ENCODE measurements around the gene MAML1.

Gene MAML1

DNA sequence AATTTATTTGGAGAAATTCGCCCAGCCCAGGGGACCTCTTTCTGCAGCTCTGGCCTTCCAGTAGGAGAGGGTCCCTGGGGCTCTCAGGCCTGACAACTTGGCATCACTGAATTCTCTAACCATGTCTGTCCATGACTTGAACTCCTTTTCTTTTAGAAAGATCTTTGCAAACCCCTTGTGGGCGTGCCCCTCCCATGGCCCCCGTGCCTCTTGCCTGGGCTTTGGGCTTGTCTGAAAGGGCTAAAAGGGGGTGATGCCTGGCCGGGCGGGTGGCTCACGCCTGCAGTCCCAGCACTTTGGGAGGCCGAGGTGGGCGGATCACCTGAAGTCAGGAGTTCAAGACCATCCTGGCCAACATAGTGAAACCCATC lies 84.8 kb downstream of the MAML1 start:
- Mint-ChIP-seq H3K4me1 (ENCODE audit: low read depth) (peaks cover 51% of the 10 kb centered on the region), H3K9me3 (no peaks in the 10 kb centered on the region), H3K36me3 (ENCODE audit: low read depth) (peaks cover 48% of the 10 kb centered on the region), H3K4me3 (peak overlapping the region; percentile 64), H3K27ac (peak overlapping the region; percentile 97), H3K27me3 (peaks cover 17% of the 10 kb centered on the region)
- intact Hi-C loops (cut with micrococcal nuclease) = no loop called here

DNA sequence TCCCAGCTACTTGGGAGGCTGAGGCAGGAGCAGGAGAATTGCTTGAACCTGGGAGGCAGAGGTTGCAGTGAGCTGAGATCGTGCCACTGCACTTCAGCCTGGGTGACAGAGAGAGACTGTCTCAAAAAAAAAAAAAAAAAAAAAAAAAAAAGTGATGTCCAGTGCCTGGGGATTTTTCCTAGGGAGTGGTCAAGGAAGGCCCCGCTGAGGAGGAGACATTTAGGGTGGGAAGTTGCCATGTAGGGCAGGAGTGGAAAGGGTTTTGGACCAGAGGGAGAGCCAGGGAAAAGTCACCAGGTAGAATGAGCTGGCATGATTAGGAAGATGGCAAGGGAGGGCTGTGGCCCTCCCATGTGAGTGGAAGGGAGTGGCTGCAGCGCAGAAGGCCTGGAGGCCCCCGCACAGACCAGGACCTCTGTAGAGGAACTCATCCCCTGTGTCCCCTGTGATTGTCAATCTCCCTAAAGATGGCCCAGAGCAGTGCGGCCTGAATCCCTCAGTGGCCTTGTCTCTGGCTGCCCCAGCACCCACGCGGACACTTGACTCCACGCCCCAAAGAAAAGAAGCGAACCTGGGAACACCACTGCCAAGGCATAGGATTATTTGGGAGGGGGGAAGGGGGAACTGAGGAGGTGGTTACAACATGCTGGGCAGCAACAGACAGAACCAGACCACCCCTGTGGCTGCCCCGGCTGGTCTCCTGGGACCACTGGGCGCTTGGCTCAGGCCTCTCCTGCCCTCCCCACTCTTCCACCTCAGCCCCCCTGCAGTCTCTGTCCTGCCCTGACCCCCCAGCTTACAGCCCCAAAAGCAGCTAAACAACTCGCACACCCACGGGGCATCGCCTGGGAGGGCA lies 85.5 kb downstream of the MAML1 start:
- no peaks in the 10 kb centered on the region for H3K9me3 Mint-ChIP-seq
- peaks cover 48% of the 10 kb centered on the region for H3K36me3 Mint-ChIP-seq (ENCODE audit: low read depth)
- peak overlapping the region; percentile 94 for H3K4me3 Mint-ChIP-seq
- peaks cover 57% of the 10 kb centered on the region for H3K4me1 Mint-ChIP-seq (ENCODE audit: low read depth)
- H3K27me3 Mint-ChIP-seq = peaks cover 17% of the 10 kb centered on the region
- H3K27ac Mint-ChIP-seq = peak overlapping the region; percentile 97
- intact Hi-C loops (cut with micrococcal nuclease) = no loop called here

DNA sequence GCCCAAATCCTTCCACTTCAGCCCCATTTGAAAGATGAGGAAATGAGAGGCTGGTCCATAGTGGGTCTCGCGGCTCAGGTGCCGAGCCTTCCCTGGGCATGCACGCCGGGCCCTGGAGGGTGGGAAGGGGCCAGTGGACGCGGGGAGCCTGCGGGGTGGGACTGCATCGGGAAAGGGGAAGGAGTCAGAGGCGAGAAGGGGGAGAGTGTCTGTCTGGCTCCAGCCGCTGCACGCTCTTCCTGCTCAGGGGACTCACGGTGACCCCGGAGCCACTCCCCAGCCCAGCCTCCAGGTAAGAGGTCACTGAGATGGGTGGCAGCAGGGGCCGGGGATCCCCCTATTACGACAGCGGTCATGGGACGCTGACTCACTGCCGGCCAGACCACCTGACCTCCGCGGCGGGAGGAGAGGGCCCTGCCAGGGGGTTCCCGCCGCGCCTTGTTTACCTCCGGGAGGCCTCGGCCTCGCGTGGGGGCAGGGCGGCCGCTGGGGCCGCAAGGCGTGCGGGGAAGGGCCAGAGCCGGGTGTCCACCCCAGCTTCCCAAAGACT lies 86.2 kb downstream of the MAML1 start:
- intact Hi-C loops (cut with micrococcal nuclease) = no loop called here
- no peaks in the 10 kb centered on the region for H3K9me3 Mint-ChIP-seq
- H3K36me3 Mint-ChIP-seq (ENCODE audit: low read depth) = peaks cover 50% of the 10 kb centered on the region
- H3K4me1 Mint-ChIP-seq (ENCODE audit: low read depth) = peaks cover 64% of the 10 kb centered on the region
- H3K4me3 Mint-ChIP-seq = peak overlapping the region; percentile 94
- H3K27me3 Mint-ChIP-seq = peaks cover 17% of the 10 kb centered on the region
- H3K27ac Mint-ChIP-seq = peak overlapping the region; percentile 97

DNA sequence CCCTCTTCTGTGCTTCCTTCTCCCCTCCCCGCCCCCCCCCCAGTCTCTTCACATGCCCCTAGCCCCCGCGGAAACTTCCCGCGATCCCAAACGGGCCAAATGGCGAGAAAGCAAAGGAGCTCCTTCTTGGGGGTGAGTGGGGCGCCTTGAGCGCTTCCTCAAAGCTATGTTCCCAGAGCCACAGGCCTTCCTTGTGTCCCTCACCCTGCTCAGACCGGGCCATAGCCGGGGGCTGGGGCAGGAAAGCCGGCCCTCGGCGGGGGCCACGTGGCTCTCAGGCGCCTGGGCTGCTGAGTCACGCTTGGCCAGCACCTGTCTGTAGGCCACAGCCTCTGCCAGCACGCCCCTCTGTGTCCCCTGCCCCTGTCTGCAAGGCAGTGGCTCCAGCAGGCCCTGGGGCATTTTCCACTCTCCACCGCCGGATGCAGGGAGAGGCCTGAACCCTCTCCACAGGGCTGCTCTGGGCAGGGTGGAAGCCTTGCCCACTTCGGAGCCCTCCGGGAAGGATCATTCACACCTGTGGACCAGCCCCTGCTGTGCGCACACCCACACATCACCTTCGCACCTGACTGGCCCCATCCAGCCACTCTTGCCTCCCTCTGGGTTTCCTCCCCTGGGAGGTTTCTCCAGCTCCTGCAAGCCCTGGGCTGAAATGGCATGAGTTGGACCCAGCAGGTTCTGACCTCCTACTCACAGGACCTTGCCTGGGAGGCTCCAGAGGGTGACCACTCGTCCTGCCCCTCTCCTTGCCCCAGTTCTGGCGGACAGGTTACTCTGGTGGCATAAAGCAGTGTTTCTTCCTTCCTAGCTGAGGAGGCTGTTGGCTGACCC lies 86.9 kb downstream of the MAML1 start:
- Mint-ChIP-seq H3K27ac (peak overlapping the region; percentile 97), H3K36me3 (ENCODE audit: low read depth) (peaks cover 53% of the 10 kb centered on the region), H3K9me3 (no peaks in the 10 kb centered on the region), H3K4me3 (peak overlapping the region; percentile 94), H3K4me1 (ENCODE audit: low read depth) (peaks cover 71% of the 10 kb centered on the region), H3K27me3 (peaks cover 17% of the 10 kb centered on the region)
- intact Hi-C loops (cut with micrococcal nuclease) = loop anchor here (2.0 kb wide), 1 partner anchor 13 kb away; the partner anchor contains the start of gene MGAT4B

DNA sequence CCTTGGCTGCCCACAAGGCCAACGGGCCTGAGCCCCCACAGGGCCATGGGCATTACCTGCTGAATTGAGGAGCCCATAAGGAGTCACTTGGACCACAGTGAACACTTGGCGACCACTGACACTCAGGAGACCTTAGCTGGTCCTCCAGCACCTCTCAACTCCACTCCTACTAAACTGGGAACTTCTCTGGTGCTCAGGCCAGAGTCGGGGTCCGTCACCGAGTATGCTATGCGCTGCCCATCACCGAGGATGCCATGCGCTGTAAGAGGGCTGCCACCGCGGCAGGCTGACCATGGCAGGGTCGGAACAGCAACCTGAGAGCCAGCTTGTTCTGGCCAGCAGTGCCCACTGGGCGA lies 87.5 kb downstream of the MAML1 start:
- Mint-ChIP-seq H3K36me3 (ENCODE audit: low read depth) (peaks cover 54% of the 10 kb centered on the region), H3K9me3 (no peaks in the 10 kb centered on the region), H3K4me1 (ENCODE audit: low read depth) (peaks cover 77% of the 10 kb centered on the region), H3K27ac (peak overlapping the region; percentile 97), H3K27me3 (peaks cover 17% of the 10 kb centered on the region), H3K4me3 (peak overlapping the region; percentile 94)
- intact Hi-C loops (cut with micrococcal nuclease) = loop anchor here (2.0 kb wide), 1 partner anchor 13 kb away; the partner anchor contains the start of gene MGAT4B

DNA sequence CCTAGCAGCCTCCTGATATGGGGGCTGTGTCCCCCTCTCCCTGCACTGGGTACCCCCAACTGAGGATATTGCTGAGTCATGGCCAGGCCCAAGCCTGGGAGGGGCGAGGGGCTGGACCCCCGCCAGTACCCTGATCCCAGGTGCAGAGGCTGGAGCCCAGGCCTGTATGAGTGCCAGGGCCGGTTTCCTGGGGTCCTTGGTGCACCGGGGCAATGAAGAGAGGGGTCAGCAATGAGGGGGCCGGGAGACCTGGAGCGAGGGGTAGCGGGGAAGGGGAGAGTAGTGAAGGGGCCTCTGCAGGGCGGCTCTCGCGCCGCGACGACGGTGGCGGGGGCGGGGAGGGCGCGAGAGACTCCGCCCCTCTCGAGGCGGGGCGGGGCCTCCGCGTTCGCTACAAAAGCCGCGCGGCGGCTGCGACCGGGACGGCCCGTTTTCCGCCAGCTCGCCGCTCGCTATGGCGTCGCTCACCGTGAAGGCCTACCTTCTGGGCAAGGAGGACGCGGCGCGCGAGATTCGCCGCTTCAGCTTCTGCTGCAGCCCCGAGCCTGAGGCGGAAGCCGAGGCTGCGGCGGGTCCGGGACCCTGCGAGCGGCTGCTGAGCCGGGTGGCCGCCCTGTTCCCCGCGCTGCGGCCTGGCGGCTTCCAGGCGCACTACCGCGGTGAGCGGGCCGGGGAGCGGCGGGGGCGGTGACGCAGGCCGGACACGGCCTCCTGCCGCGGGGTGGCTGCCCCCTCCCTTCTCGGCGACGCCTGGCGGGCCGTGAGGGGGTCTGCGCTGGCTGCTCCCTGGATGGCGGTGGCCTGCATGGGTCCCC lies 88.1 kb downstream of the MAML1 start, which contains the start of gene SQSTM1:
TSS of gene SQSTM1 (plus strand) at position 423 of the 815 bp plus-strand sequence. CDS start at position 455, 32 bp downstream.
- Mint-ChIP-seq H3K4me3 (peak within 1 kb of the TSS; percentile 94), H3K4me1 (ENCODE audit: low read depth) (peaks cover 81% of the 10 kb centered on the region), H3K27ac (peak within 1 kb of the TSS; percentile 97), H3K9me3 (no peaks in the 10 kb centered on the region), H3K36me3 (ENCODE audit: low read depth) (peaks cover 54% of the 10 kb centered on the region), H3K27me3 (peaks cover 15% of the 10 kb centered on the region)
- intact Hi-C loops (cut with micrococcal nuclease) = loop anchor here (2.0 kb wide), 1 partner anchor 14 kb away; the partner anchor contains the start of gene MGAT4B

DNA sequence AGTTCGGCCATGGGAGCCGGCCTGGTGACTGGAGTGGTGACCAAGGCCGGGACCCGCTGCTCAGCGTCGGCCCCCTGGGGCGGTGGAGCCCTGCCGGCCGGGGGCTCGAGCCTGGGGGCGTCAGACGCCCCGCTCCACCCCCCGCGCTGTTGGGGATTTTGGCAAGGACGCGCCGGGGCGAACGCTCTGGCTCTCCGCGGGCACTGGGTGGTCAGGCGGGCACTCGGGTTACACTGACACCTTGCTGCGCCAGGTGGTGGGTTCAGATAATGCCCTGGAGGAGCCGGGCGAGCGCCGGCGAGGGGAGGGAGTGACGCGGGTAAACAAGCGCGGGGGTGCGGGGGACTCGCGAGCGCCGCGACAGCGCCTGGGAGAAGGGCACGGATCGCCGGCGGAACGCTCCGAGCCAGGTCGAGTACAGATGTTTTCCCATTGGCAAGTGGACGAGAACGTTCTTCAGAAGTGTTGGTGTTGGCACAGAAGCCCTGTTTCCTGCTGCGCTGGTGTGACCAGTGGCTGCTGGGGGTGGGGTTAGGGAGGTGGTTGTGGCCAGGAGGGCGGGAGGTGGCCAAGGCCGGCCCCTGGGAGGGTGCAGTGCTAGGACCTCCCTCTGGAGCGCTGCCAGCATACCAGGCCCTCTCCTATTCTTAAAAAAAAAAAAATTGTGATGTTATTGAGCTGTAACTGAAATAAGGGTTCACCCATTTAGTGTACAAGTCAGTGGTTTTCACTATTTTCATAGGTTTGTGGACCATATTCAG lies 88.9 kb downstream of the MAML1 start:
- Mint-ChIP-seq H3K4me1 (ENCODE audit: low read depth) (peaks cover 84% of the 10 kb centered on the region), H3K27ac (peak overlapping the region; percentile 97), H3K27me3 (peaks cover 8% of the 10 kb centered on the region), H3K36me3 (ENCODE audit: low read depth) (peaks cover 59% of the 10 kb centered on the region), H3K4me3 (peak overlapping the region; percentile 94), H3K9me3 (no peaks in the 10 kb centered on the region)
- intact Hi-C loops (cut with micrococcal nuclease) = loop anchor here (2.0 kb wide), 1 partner anchor 15 kb away; the partner anchor contains the start of gene MGAT4B

DNA sequence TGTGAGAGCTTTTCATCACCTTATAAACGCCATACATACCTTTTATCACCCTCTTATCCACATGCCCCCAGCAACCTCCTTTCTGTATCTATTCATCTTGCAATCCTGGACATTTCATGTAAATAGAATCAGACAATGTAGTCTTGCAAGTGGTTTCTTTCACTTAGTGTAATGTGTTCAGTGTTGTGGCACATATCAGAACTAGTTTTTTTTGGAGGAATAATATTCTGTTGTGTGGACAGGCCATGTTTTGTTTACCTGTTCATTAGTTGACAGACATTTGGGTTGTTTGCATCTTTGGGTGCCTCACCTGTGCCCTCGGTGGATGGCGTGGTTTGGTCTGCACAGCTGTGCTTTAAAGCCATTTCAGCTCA lies 89.4 kb downstream of the MAML1 start:
- intact Hi-C loops (cut with micrococcal nuclease) = no loop called here
- H3K27ac Mint-ChIP-seq = peak overlapping the region; percentile 97
- peaks cover 65% of the 10 kb centered on the region for H3K36me3 Mint-ChIP-seq (ENCODE audit: low read depth)
- H3K9me3 Mint-ChIP-seq = no peaks in the 10 kb centered on the region
- H3K4me3 Mint-ChIP-seq = peak overlapping the region; percentile 94
- H3K4me1 Mint-ChIP-seq (ENCODE audit: low read depth) = peaks cover 86% of the 10 kb centered on the region
- H3K27me3 Mint-ChIP-seq = peaks cover 5% of the 10 kb centered on the region

DNA sequence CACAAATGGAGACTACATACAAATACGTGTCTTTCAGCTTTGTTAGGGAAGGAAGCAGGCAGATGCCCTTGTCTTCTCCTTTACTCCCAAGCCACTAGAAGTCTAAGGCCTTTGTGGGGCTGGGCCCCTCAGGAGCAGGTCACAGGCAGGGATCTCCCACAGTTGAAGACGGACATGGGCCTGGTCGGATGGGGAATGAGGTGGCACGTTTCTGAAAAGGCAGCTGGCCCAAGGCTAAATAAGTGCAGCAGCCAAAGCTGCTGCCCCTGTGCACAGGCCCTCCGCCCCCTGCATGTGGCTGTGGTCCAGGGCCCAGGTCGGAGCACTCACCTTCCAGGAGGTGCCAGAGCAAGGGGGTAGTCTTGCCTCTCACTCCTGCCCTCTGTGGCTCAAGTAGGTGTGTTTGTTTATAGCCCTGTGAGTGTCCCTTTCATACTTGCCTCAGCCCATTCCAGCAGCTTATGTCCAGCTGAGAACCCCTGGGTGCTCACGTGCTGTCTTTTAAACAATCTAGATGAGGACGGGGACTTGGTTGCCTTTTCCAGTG lies 89.9 kb downstream of the MAML1 start:
- peaks cover 70% of the 10 kb centered on the region for H3K36me3 Mint-ChIP-seq (ENCODE audit: low read depth)
- no peaks in the 10 kb centered on the region for H3K9me3 Mint-ChIP-seq
- peak overlapping the region; percentile 97 for H3K27ac Mint-ChIP-seq
- H3K27me3 Mint-ChIP-seq = peaks cover under 1% of the 10 kb centered on the region
- H3K4me3 Mint-ChIP-seq = peak overlapping the region; percentile 94
- peaks cover 86% of the 10 kb centered on the region for H3K4me1 Mint-ChIP-seq (ENCODE audit: low read depth)
- intact Hi-C loops (cut with micrococcal nuclease) = no loop called here

DNA sequence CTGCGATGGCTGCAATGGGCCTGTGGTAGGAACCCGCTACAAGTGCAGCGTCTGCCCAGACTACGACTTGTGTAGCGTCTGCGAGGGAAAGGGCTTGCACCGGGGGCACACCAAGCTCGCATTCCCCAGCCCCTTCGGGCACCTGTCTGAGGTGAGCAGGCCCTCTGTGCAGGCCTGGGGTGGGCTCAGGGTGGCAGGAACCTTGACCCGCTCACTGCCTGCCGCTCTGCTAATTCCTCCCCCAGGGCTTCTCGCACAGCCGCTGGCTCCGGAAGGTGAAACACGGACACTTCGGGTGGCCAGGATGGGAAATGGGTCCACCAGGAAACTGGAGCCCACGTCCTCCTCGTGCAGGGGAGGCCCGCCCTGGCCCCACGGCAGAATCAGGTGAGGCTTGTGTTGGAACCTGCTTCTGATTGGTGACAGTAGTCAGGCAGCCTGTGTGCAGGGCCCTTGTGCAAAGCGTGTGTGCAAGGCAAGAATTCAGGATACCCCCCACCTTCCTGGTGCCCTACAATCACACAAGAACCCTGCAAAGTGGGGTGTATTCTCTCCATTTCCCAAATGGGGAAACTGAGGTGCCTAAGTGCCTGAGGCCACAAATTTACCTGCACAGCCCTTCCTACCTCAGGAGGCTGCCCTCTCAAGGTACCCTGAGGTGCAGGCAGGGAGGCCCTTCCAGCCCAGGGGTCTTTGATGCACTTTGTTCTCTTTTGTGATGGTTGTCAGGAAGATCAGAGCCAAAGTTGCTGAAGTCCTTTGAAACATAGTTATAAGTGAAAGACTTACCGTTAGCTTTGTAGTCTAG lies 91.5 kb downstream of the MAML1 start:
- no peak overlapping the region for H3K4me3 Mint-ChIP-seq
- peak overlapping the region; percentile 14 for H3K27ac Mint-ChIP-seq
- peaks cover 86% of the 10 kb centered on the region for H3K36me3 Mint-ChIP-seq (ENCODE audit: low read depth)
- H3K4me1 Mint-ChIP-seq (ENCODE audit: low read depth) = peaks cover 86% of the 10 kb centered on the region
- H3K9me3 Mint-ChIP-seq = no peaks in the 10 kb centered on the region
- no peaks in the 10 kb centered on the region for H3K27me3 Mint-ChIP-seq
- intact Hi-C loops (cut with micrococcal nuclease) = no loop called here

DNA sequence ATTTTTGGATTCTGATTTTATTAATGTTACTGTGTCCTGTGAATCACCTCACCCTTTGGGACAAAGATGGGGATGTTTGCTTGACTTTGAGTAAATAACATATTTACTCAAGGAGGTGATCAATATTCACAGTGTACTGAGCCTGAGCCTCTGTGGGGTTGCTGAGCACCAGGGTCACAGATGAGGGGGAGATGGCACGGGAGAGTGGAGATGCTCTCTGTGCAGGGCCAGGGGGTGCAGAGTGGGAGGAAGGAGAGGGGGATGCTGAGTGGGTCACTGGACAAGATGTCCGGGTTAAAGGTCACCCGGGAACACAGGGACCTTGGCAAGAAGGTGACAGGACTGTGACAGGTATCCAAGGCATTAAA lies 92.1 kb downstream of the MAML1 start:
- peak overlapping the region; percentile 14 for H3K27ac Mint-ChIP-seq
- intact Hi-C loops (cut with micrococcal nuclease) = no loop called here
- H3K36me3 Mint-ChIP-seq (ENCODE audit: low read depth) = peaks cover 92% of the 10 kb centered on the region
- no peaks in the 10 kb centered on the region for H3K27me3 Mint-ChIP-seq
- H3K4me1 Mint-ChIP-seq (ENCODE audit: low read depth) = peaks cover 85% of the 10 kb centered on the region
- no peaks in the 10 kb centered on the region for H3K9me3 Mint-ChIP-seq
- H3K4me3 Mint-ChIP-seq = no peak overlapping the region

DNA sequence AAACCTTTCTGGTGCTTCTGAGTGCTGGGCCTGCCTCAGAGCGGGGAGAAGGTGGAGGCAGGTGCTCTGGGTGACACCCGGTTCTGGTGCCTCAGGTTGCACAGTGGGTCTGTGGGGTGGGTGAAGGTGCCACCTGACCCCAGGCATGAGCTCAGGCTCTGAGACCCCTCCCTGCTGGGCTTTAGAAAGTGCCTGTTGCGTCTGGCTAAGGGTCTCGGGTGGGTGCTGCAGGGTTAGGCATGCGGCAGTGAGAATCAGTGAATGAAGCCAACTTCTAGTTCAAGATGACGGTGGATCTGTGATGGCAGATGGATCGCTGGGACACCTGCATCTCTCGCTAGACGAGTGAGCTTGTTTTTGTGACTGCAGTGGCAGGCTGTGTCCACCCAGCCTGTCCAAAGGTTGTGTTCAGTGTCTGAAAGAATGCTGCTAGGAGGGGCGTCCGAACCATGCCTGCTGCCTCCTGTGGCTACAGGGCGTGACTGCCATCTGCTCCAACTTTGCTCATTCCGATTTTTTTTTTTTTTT lies 93.1 kb downstream of the MAML1 start:
- intact Hi-C loops (cut with micrococcal nuclease) = no loop called here
- peaks cover 97% of the 10 kb centered on the region for H3K36me3 Mint-ChIP-seq (ENCODE audit: low read depth)
- no peaks in the 10 kb centered on the region for H3K27me3 Mint-ChIP-seq
- H3K4me3 Mint-ChIP-seq = no peak overlapping the region
- H3K27ac Mint-ChIP-seq = peak overlapping the region; percentile 72
- H3K4me1 Mint-ChIP-seq (ENCODE audit: low read depth) = peaks cover 77% of the 10 kb centered on the region
- no peaks in the 10 kb centered on the region for H3K9me3 Mint-ChIP-seq

All from dendritic cell treated with granulocyte-macrophage colony-stimulating factor and Interleukin-4, amounts not matched to agents 40 ng/mL and 50 ng/mL, for 4 days (primary cell).